Endothelial cell of umbilical vein (primary cell): ENCODE measurements around the gene ADGRE3. TPM values are rescaled to one million over a fixed set of nuclear protein-coding genes. Genes with fewer than 3 reads are reported as not detected.

Experiments used
- BruUV-seq: library from RNA; stranded (reverse); fragments of 400-500 nt; replicated peaks from 2 replicates; lab custom pipeline; 2021; lab: Mats Ljungman, UMichigan
- CTCF ChIA-PET: fragments of 300-600, 350-600 bp; sonication (Branson Sonifier 250); formaldehyde crosslinking; loops from one replicate; lab custom pipeline; 2021; ENCODE audit warnings: antibody characterized with exemption, inconsistent platforms; lab: Charles Lee
- POLR2A ChIA-PET: fragments of 300-600, 350-600 bp; sonication (Branson Sonifier 250); formaldehyde crosslinking; loops from one replicate; lab custom pipeline; 2021; ENCODE audit warnings: antibody characterized with exemption, inconsistent platforms; lab: Charles Lee
- DNase-seq: peaks from one replicate; pipeline ENCODE4 v3.0.0-alpha.2; 2011; ENCODE audit warnings: low read depth, low spot score
- FAIRE-seq: peaks from 2 replicates; lab custom pipeline; 2011; peaks lifted over from hg19 to GRCh38; lab: Jason Lieb, UNC
- H2AFZ ChIP-seq: 2 replicates; pipeline ENCODE4 v1.6.0; 2012; ENCODE audit warnings: low read depth, low read length, control low read depth, inconsistent platforms
- H3K27ac ChIP-seq: 2 replicates; pipeline ENCODE4 v1.5.1; 2011; ENCODE audit warnings: low read depth, mild to moderate bottlenecking, control low read depth, low read length, moderate library complexity; ENCODE audit not compliant: insufficient read depth
- H3K27me3 ChIP-seq, 2 experiments: 2 replicates each; pipeline versions ENCODE4 v1.6.0 to v1.6.1; 2011; ENCODE audit warnings: low read length in 2 of 2, mixed read lengths in 1 of 2; ENCODE audit not compliant: control insufficient read depth in 2 of 2, insufficient read depth in 2 of 2
- H3K36me3 ChIP-seq, 2 experiments: 2 replicates in 1 of 2; 3 replicates in 1 of 2; pipeline ENCODE4 v1.5.1; 2011; ENCODE audit warnings: low read length in 2 of 2, mild to moderate bottlenecking in 1 of 2, moderate library complexity in 1 of 2; ENCODE audit not compliant: control insufficient read depth in 2 of 2, insufficient read depth in 2 of 2; ENCODE audit errors: extremely low read depth in 1 of 2
- H3K4me1 ChIP-seq: 3 replicates; pipeline ENCODE4 v1.5.1; 2011; ENCODE audit warnings: mild to moderate bottlenecking, low read length; ENCODE audit not compliant: control insufficient read depth, insufficient read depth; ENCODE audit errors: extremely low read depth
- H3K4me2 ChIP-seq: 2 replicates; pipeline ENCODE4 v1.6.1; 2011; ENCODE audit warnings: low read length, control low read depth, mixed read lengths; ENCODE audit not compliant: insufficient read depth
- H3K4me3 ChIP-seq, 3 experiments: fragments of 200-600 bp in 1 of 3; sonication (generic), shearing (Covaris generic) in 1 of 3; replicated peaks in 1 of 3; 2 replicates each; pipeline ENCODE4 v1.5.1; 2011 to 2016; ENCODE audit warnings: control low read depth in 3 of 3, low read length in 3 of 3, mild to moderate bottlenecking in 2 of 3, inconsistent platforms in 1 of 3, low read depth in 1 of 3, moderate library complexity in 1 of 3; ENCODE audit not compliant: insufficient read depth in 1 of 3
- H3K79me2 ChIP-seq: 2 replicates; pipeline ENCODE4 v1.6.0; 2012; ENCODE audit warnings: low read length, inconsistent platforms; ENCODE audit not compliant: control insufficient read depth, insufficient read depth
- H3K9ac ChIP-seq: replicated peaks from 2 replicates; pipeline ENCODE3; 2011; ENCODE audit warnings: low read length, control low read depth; ENCODE audit not compliant: insufficient read depth; ENCODE audit errors: extremely low read depth
- H3K9me1 ChIP-seq: replicated peaks from 3 replicates; pipeline ENCODE4 v1.6.0; 2011; ENCODE audit warnings: mild to moderate bottlenecking, low read length; ENCODE audit not compliant: control insufficient read depth, insufficient read depth; ENCODE audit errors: extremely low read depth
- H3K9me3 ChIP-seq: replicated peaks from 2 replicates; pipeline ENCODE4 v1.5.1; 2012; ENCODE audit warnings: low read length, inconsistent platforms; ENCODE audit not compliant: control insufficient read depth, insufficient read depth
- H4K20me1 ChIP-seq: replicated peaks from 2 replicates; pipeline ENCODE3; 2011; ENCODE audit warnings: mild to moderate bottlenecking, low read length; ENCODE audit not compliant: control insufficient read depth, insufficient read depth; ENCODE audit errors: extremely low read depth
- CTCF ChIP-seq, 2 donors: IDR thresholded peaks; 1 replicate in 1 of 2; 2 replicates in 1 of 2; pipeline ENCODE4 v1.5.1; 2011; ENCODE audit warnings: low read length in 2 of 2, mild to moderate bottlenecking in 2 of 2, moderate library complexity in 2 of 2, control low read depth in 1 of 2, inconsistent platforms in 1 of 2, low read depth in 1 of 2; ENCODE audit not compliant: insufficient read depth in 1 of 2; ENCODE audit errors: extremely low read depth in 1 of 2
- EZH2 ChIP-seq: IDR thresholded peaks from 2 replicates; pipeline ENCODE4 v1.6.1; 2012; ENCODE audit warnings: borderline replicate concordance, low read depth, mild to moderate bottlenecking, moderate library complexity, low read length, inconsistent platforms; ENCODE audit not compliant: severe bottlenecking
- FOS ChIP-seq: IDR thresholded peaks from 2 replicates; pipeline ENCODE4 v1.6.1; 2011; ENCODE audit warnings: mild to moderate bottlenecking, low read length, moderate library complexity, borderline replicate concordance; ENCODE audit not compliant: insufficient read depth
- GATA2 ChIP-seq: IDR thresholded peaks from 2 replicates; pipeline ENCODE4 v1.7.0; 2011; ENCODE audit warnings: low read depth, mild to moderate bottlenecking, moderate library complexity, mixed read lengths, low read length; ENCODE audit not compliant: insufficient read length, insufficient read depth
- JUN ChIP-seq: IDR thresholded peaks from 2 replicates; pipeline ENCODE4 v1.6.1; 2011; ENCODE audit warnings: borderline replicate concordance, low read depth; ENCODE audit not compliant: insufficient read length, insufficient read depth
- MAX ChIP-seq: IDR thresholded peaks from 2 replicates; pipeline ENCODE4 v1.6.1; 2011; ENCODE audit not compliant: insufficient read depth, insufficient read length
- MYC ChIP-seq: IDR thresholded peaks from one replicate; pipeline ENCODE4 v1.6.1; 2011; ENCODE audit warnings: mild to moderate bottlenecking, low read depth, low read length
- POLR2A ChIP-seq: IDR thresholded peaks from 2 replicates; pipeline ENCODE4 v1.6.1; 2012; ENCODE audit warnings: low read depth, mild to moderate bottlenecking, control low read depth, low read length
- POLR2AphosphoS5 ChIP-seq: IDR thresholded peaks from 2 replicates; pipeline ENCODE4 v1.6.1; 2012; ENCODE audit warnings: low read depth, mild to moderate bottlenecking, control low read depth, low read length, moderate library complexity; ENCODE audit not compliant: insufficient read depth
- dilution Hi-C: fragments of 300-500 bp; cut with MboI; formaldehyde crosslinking; loops from one replicate; pipeline ENCODE4 v1.15.0; 2019; ENCODE audit warnings: low sequenced_read_pairs; ENCODE audit not compliant: extremely low pct_ligation_motif_present
- intact Hi-C: fragments of 100-400 bp; cut with micrococcal nuclease; formaldehyde crosslinking; loops from one replicate; pipeline ENCODE4 v1.10.0; 2022
- polyA plus RNA-seq, 4 experiments: library from polyadenylated mRNA; depleted of rRNA in 3 of 4; stranded (reverse) in 3 of 4; unstranded in 1 of 4; fragments of >200 nt; gene quantifications; 2 replicates each; pipeline versions ENCODE4 v1.2.1 to v1.2.3, GENCODE V29; 2011 to 2012; ENCODE audit warnings: missing spikeins in 1 of 4
- total RNA-seq: library from RNA; stranded (reverse); gene quantifications from 2 replicates; pipeline ENCODE4 v1.2.3, GENCODE V29; 2021

Gene ADGRE3
- total and polyA plus RNA-seq, 2 donors (not counting 3 experiments of a cell fraction or from before 2014, with no cell fraction given) = not detected

- FAIRE-seq (no peak), DNase-seq (no peak)
- dilution Hi-C loops = no loop called here
- H3K4me1 ChIP-seq = no peaks in the 10 kb centered on the region
- H3K9me1 ChIP-seq = no peaks in the 10 kb centered on the region
- H3K36me3 ChIP-seq = no peaks in the 10 kb centered on the region
- H3K27ac ChIP-seq = no peak overlapping the region
- ChIA-PET CTCF (no interaction called here), POLR2A (no interaction called here)
- intact Hi-C loops = no loop called here
- peaks cover 3% of the 10 kb centered on the region for H3K9me3 ChIP-seq
- BruUV-seq = no TSS peak
- H3K27me3 ChIP-seq = no peaks in the 10 kb centered on the region
- no peak overlapping the region for H3K4me2 ChIP-seq
- H3K79me2 ChIP-seq = no peaks in the 10 kb centered on the region
- no peak overlapping the region for H2AFZ ChIP-seq
- no peaks in the 10 kb centered on the region for H4K20me1 ChIP-seq
- H3K9ac ChIP-seq = no peak overlapping the region
- TF ChIP-seq POLR2AphosphoS5 (no peak), JUN (no peak), GATA2 (no peak), POLR2A (no peak), FOS (no peak), MAX (no peak), EZH2 (no peak), CTCF (IDR thresholded peaks at IDR 0.05; ENCODE audit: extremely low read depth in 1 of 2, insufficient read depth in 1 of 2, low read depth in 1 of 2, low read length in 2 of 2) (no peak), MYC (no peak)
- H3K4me3 ChIP-seq = no peak overlapping the region
Measured at GRCh38 chr19:14639536-14640277, 34.9 kb downstream of the ADGRE3 start.
